GM10248 (cell line): ENCODE measurements around the gene IQCK.

Source experiments
- CTCF ChIA-PET: fragments of 300-600 bp; sonication (Branson Sonifier 250); formaldehyde crosslinking; extraction: SDS; loops from one replicate; lab custom pipeline; 2021; ENCODE audit warnings: antibody characterized with exemption; lab: Yijun Ruan, JAX
- POLR2A ChIA-PET: fragments of 350-650 bp; sonication (Branson Sonifier 250); formaldehyde crosslinking; extraction: SDS; loops from one replicate; lab custom pipeline; 2020; ENCODE audit warnings: antibody characterized with exemption; lab: Yijun Ruan, JAX
- DNase-seq: peaks from one replicate; pipeline ENCODE4 v3.0.0; 2012; ENCODE audit errors: extremely low spot score
- CTCF ChIP-seq: IDR thresholded peaks from 2 replicates; pipeline ENCODE4 v1.5.1; 2012; ENCODE audit warnings: mild to moderate bottlenecking, low read depth; ENCODE audit errors: extremely low read depth, missing control alignments, control extremely low read depth

IQCK gene

GRCh38 chr16:19697756-19698318 lies 20.2 kb upstream of the IQCK start:
- CTCF ChIA-PET, result interaction anchor here (2.6 kb wide), 1 partner anchor 20 kb away, joined by 7 read pairs; the partner anchor contains the start of genes IQCK and KNOP1
- DNase-seq, result no peak
- no peak for TF ChIP-seq CTCF
- POLR2A ChIA-PET, result no interaction called here

- no peak for DNase-seq
- ChIA-PET CTCF (interaction anchor here (0.7 to 2.6 kb wide), 5 partner anchors 9 to 32 kb away, joined by 3 to 7 read pairs (median 4); partner anchors contain the start of genes IQCK and KNOP1), POLR2A (no interaction called here)
- no peak for TF ChIP-seq CTCF
Measured at GRCh38 chr16:19698480-19699465, 19.3 kb upstream of the IQCK start.

- DNase-seq, result no peak
- ChIA-PET POLR2A (interaction anchor here (0.5 kb wide), 1 partner anchor 1181 kb away, joined by 3 read pairs; no protein-coding TSS in a partner anchor), CTCF (interaction anchor here (0.7 to 2.6 kb wide), 4 partner anchors 9 to 33 kb away, joined by 3 to 7 read pairs (median 4); partner anchors contain the start of genes IQCK and KNOP1)
- no peak for TF ChIP-seq CTCF
Measured at GRCh38 chr16:19699472-19699871, 18.6 kb upstream of the IQCK start.

- POLR2A ChIA-PET, result no interaction called here
- CTCF ChIA-PET, result no interaction called here
- no peak for TF ChIP-seq CTCF
- no peak for DNase-seq
Measured at GRCh38 chr16:19700319-19700781, 17.7 kb upstream of the IQCK start.

- POLR2A ChIA-PET, result no interaction called here
- no peak for TF ChIP-seq CTCF
- no peak for DNase-seq
- CTCF ChIA-PET, result no interaction called here
Measured at GRCh38 chr16:19701091-19701490, 17.0 kb upstream of the IQCK start.

GRCh38 chr16:19703172-19703889 lies 14.7 kb upstream of the IQCK start:
- DNase-seq, result no peak
- TF ChIP-seq CTCF, result no peak

More at GRCh38 chr16:19703172-19703889, 14.7 kb upstream of the IQCK start:
- ChIA-PET CTCF (no interaction called here), POLR2A (interaction anchor here (0.6 kb wide), 1 partner anchor 256 kb away, joined by 4 read pairs; no protein-coding TSS in a partner anchor)
